ENCODE results near the gene RPTOR.

GRCh38 chr17:80826346-80826954 is 281.8 kb downstream of the RPTOR start:
- TF ChIP-seq EZH2 (IDR thresholded peaks at IDR 0.05; ENCODE audit: low read length) (no peak), CTCF (optimal IDR thresholded peaks at IDR 0.05 in 1 of 3, IDR thresholded peaks at IDR 0.05 in 1 of 3, conservative IDR thresholded peaks at IDR 0.05 in 1 of 3; ENCODE audit: extremely low read depth in 1 of 3, insufficient read depth in 2 of 3, low read length in 3 of 3) (no peak)

All from keratinocyte (primary cell).